SK-N-MC (cell line): Measurements from ENCODE around the gene AIF1L.
"Not testable (repeated sequence)": the region's sequence is repeated elsewhere in the genome, so short reads cannot be mapped to it uniquely, and the experiment has no call there.

Experiments used
- DNase-seq: peaks from one replicate; pipeline ENCODE4 v3.0.0-alpha.2; 2011; ENCODE audit warnings: low read depth, low spot score
- H3K27ac ChIP-seq: fragments of 200-600 bp; sonication (generic); 2 replicates; pipeline ENCODE4 v1.5.1; 2016; ENCODE audit warnings: mixed run types
- H3K36me3 ChIP-seq: fragments of 200-600 bp; sonication (generic); 2 replicates; pipeline ENCODE4 v1.6.1; 2017; ENCODE audit warnings: antibody characterized with exemption, low read length, mixed read lengths; ENCODE audit not compliant: insufficient read depth
- H3K4me3 ChIP-seq: fragments of 200-600 bp; sonication (generic); 2 replicates; pipeline ENCODE4 v1.5.1; 2016
- H3K9ac ChIP-seq: fragments of 200-600 bp; sonication (generic); 2 replicates; pipeline ENCODE4 v1.8.0; 2017; ENCODE audit warnings: mixed run types, mixed read lengths; ENCODE audit not compliant: insufficient read length
- H3K9me3 ChIP-seq: fragments of 200-600 bp; sonication (generic); 2 replicates; pipeline ENCODE4 v1.6.1; 2017; ENCODE audit warnings: low read depth, mild to moderate bottlenecking, antibody characterized with exemption, low read length, moderate library complexity, mixed read lengths
- EZH2 ChIP-seq: fragments of 200-600 bp; sonication (generic); IDR thresholded peaks from one replicate; pipeline ENCODE4 v1.6.1; 2017; ENCODE audit warnings: antibody characterized with exemption
- FOXP2 ChIP-seq: optimal IDR thresholded peaks from 2 replicates; pipeline ENCODE3; 2011; ENCODE audit warnings: mild to moderate bottlenecking, moderate library complexity; ENCODE audit not compliant: insufficient read depth; ENCODE audit errors: extremely low read length, control extremely low read depth
- POLR2AphosphoS5 ChIP-seq: IDR thresholded peaks from 2 replicates; pipeline ENCODE4 v1.6.1; 2012; ENCODE audit warnings: mild to moderate bottlenecking, low read depth, low read length, borderline replicate concordance

AIF1L gene

GRCh38 chr9:131140550-131140949 is 44.2 kb downstream of the AIF1L start:
- TF ChIP-seq FOXP2: no peak
- TF ChIP-seq EZH2: no peak
- no peak for TF ChIP-seq POLR2AphosphoS5
- no peaks in the 10 kb centered on the region for H3K9me3 ChIP-seq
- no peak for DNase-seq
- H3K36me3 ChIP-seq: peaks cover 87% of the 10 kb centered on the region
- no peak overlapping the region for H3K27ac ChIP-seq
- no peak overlapping the region for H3K4me3 ChIP-seq
- H3K9ac ChIP-seq: no peak overlapping the region

GRCh38 chr9:131142160-131142559 is 45.8 kb downstream of the AIF1L start:
- H3K9ac ChIP-seq: no peak overlapping the region
- no peak overlapping the region for H3K27ac ChIP-seq
- no peak overlapping the region for H3K4me3 ChIP-seq
- peaks cover 85% of the 10 kb centered on the region for H3K36me3 ChIP-seq
- H3K9me3 ChIP-seq: no peaks in the 10 kb centered on the region
- TF ChIP-seq FOXP2: no peak
- no peak for TF ChIP-seq EZH2
- no peak for TF ChIP-seq POLR2AphosphoS5
- DNase-seq: no peak

- TF ChIP-seq EZH2 (no peak), POLR2AphosphoS5 (no peak), FOXP2 (no peak)
- no peak overlapping the region for H3K4me3 ChIP-seq
- no peak for DNase-seq
- no peak overlapping the region for H3K9ac ChIP-seq
- no peak overlapping the region for H3K27ac ChIP-seq
- H3K9me3 ChIP-seq: no peaks in the 10 kb centered on the region
- peaks cover 87% of the 10 kb centered on the region for H3K36me3 ChIP-seq
Observed at GRCh38 chr9:131144201-131144600, 47.9 kb downstream of the AIF1L start.

- Histone ChIP-seq H3K4me3 (no peak overlapping the region), H3K9ac (no peak overlapping the region), H3K36me3 (peaks cover 87% of the 10 kb centered on the region), H3K27ac (no peak overlapping the region), H3K9me3 (no peaks in the 10 kb centered on the region)
- TF ChIP-seq POLR2AphosphoS5 (no peak), EZH2 (no peak), FOXP2 (no peak)
- no peak for DNase-seq
Observed at GRCh38 chr9:131145245-131145644, 48.9 kb downstream of the AIF1L start.

- Histone ChIP-seq H3K4me3 (no peak overlapping the region), H3K9me3 (no peaks in the 10 kb centered on the region), H3K36me3 (peaks cover 86% of the 10 kb centered on the region), H3K27ac (no peak overlapping the region), H3K9ac (no peak overlapping the region)
- no peak for DNase-seq
- TF ChIP-seq FOXP2 (no peak), POLR2AphosphoS5 (no peak), EZH2 (no peak)
Observed at GRCh38 chr9:131146186-131146585, 49.9 kb downstream of the AIF1L start.

GRCh38 chr9:131148276-131148675 is 51.9 kb downstream of the AIF1L start:
- TF ChIP-seq FOXP2: no peak
- no peak for TF ChIP-seq POLR2AphosphoS5
- TF ChIP-seq EZH2: no peak
- no peak for DNase-seq
- Histone ChIP-seq H3K27ac (no peak overlapping the region), H3K4me3 (no peak overlapping the region), H3K9me3 (no peaks in the 10 kb centered on the region), H3K36me3 (peaks cover 91% of the 10 kb centered on the region), H3K9ac (no peak overlapping the region)

GRCh38 chr9:131148966-131149687 is 52.8 kb downstream of the AIF1L start:
- Histone ChIP-seq H3K27ac (no peak overlapping the region), H3K9ac (no peak overlapping the region), H3K36me3 (peaks cover 91% of the 10 kb centered on the region), H3K9me3 (no peaks in the 10 kb centered on the region), H3K4me3 (no peak overlapping the region)
- TF ChIP-seq POLR2AphosphoS5 (no peak), FOXP2 (no peak), EZH2 (no peak)
- no peak for DNase-seq

GRCh38 chr9:131149688-131150053 is 53.3 kb downstream of the AIF1L start:
- Histone ChIP-seq H3K9ac (no peak overlapping the region), H3K36me3 (peaks cover 91% of the 10 kb centered on the region), H3K4me3 (no peak overlapping the region), H3K9me3 (no peaks in the 10 kb centered on the region), H3K27ac (no peak overlapping the region)
- TF ChIP-seq POLR2AphosphoS5: no peak
- no peak for DNase-seq

- DNase-seq: no peak
- H3K27ac ChIP-seq: no peak overlapping the region
- H3K36me3 ChIP-seq: peaks cover 57% of the 10 kb centered on the region
- no peaks in the 10 kb centered on the region for H3K9me3 ChIP-seq
- no peak overlapping the region for H3K4me3 ChIP-seq
- no peak for TF ChIP-seq EZH2
- TF ChIP-seq FOXP2: no peak
- no peak for TF ChIP-seq POLR2AphosphoS5
- no peak overlapping the region for H3K9ac ChIP-seq
Observed at GRCh38 chr9:131153595-131153994, 57.3 kb downstream of the AIF1L start.

GRCh38 chr9:131158673-131159072 is 62.3 kb downstream of the AIF1L start:
- not testable (repeated sequence) for H3K9ac ChIP-seq, H3K4me3 ChIP-seq, H3K9me3 ChIP-seq, H3K27ac ChIP-seq, DNase-seq
- H3K36me3 ChIP-seq: peaks cover 55% of the 10 kb centered on the region
